HG03342 (cell line): ENCODE measurements around the gene OLFML2A.
"Not testable (repeated sequence)": the region's sequence is repeated elsewhere in the genome, so short reads cannot be mapped to it uniquely, and the experiment has no call there.

ENCODE experiments used
- ATAC-seq: cut with Tn5 transposase; IDR thresholded peaks from one replicate; pipeline ENCODE4 v1.9.1; 2021; ENCODE audit warnings: mild to moderate bottlenecking, moderate library complexity; ENCODE audit not compliant: unreplicated experiment

Gene OLFML2A

DNA sequence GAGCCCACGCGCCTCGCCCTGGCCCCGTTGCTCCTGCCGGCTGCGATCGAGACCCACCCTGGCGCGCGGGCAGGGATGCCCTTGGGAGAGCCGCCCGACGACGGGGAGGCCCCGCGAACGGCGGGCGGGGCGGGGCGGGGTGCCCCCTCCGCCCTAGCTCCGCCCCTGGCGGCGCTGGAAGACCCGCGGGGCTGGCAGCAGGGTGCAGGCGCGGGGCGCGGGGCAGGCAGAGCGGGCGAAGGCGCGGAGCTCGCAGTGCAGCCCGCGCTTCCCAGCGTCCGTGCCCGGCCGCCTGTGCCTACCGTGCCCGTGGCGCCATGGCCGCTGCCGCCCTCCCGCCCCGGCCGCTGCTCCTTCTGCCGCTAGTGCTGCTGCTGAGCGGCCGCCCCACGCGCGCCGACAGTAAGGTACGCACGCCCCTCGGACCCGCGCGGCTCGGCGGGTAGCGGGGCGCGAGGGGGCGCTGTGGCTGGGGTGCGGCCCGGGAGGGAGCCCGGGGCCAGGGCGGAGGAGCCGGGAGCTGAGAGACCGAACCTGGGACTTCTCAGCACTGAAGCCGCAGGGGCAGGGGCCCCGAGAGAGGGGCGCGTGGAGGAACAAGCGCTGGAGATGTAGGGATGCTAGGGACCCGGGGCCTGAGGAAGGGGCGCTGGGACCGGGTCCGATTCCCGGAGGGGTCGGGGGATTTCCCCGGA lies at the start of gene OLFML2A:
OLFML2A (plus strand) TSS at position 180 of the 695 bp plus-strand sequence; CDS start at position 318, 138 bp downstream.
- no peak for ATAC-seq

DNA sequence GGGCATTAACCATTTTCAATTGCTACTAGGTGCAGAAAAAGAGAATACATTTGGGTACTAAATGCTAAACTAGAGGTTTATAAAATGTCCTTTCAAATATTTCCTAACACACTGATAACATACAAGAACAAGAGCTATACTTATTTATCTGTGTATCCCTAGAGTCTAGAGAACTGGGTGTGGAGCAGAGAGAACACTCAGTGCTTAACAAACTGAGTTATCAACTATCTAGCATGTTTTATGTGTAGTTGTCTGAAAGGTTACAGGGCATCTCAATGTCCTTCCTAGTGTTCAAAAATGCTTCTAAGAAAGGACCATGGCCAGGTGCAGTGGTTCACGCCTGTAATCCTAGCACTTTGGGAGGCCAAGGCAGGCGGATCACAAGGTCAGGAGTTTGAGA lies 46.2 kb upstream of the OLFML2A start:
- ATAC-seq, result no peak

DNA sequence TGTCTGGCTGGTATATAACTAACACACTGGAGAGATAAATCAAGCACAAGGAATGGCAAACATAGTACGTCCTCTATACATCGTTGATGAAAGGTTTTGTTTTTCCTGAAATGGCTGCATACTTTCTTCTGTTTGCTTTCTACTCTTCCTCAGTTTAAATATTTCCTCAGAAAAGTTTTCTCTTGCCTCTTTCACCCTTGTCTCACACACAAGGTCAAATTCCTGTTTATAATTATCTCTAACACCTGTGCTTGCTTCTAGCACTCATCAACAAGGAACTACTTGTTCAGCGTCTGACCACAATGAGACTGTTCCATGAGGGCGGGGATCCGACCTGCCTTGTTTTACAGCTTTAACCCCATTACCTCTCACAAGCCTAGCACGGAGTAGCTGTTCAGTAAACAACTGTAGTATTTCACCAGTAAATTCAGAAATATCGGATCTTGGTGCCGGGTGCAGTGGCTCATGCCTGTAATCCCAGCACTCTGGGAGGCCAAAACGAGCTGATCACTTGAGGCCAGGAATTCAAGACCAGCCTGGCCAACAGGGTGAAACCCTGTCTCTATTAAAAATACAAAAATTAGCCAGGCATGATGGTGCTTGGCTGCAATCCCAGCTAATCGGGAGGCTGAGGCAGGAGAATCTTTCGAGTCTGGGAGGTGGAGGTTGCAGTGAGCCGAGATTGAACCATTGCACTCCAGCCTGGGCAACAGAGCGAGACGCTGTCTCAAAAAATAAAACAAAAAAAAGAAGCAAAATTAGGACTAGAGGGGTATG lies 42.8 kb upstream of the OLFML2A start:
- ATAC-seq, result no peak

DNA sequence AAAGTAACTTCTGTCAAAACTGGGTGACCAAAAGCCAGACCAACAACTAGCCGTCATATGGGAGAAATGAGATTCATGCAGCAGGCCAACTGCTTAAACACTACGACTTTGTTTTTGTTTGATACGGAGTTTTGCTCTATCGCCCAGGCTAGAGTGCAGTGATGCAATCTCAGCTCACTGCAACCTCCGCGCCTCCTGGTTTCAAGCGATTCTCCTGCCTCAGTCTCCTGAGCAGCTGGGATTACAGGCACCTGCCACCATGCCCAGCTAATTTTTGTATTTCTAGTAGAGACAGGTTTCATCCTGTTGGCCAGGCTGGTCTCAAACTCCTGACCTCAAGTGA lies 42.2 kb upstream of the OLFML2A start:
- ATAC-seq, result not testable (repeated sequence)

DNA sequence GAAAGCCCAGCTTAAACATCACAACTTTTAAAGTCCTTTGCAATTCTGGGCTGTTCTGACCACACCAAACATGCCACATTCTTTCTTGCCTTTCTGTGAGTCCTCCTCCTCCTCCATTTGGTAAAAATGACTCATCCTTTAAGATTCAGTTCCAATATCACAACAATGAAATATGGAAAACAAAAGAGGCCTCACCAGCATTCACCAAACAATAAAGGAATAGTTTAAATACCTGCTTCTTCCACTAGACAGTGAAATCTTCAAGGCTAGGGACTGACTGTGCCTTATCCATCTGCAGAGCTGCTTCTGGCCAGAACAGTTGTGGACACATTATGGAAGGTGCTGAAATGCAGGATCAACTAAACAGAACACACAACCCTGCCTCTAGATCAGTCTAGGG lies 41.8 kb upstream of the OLFML2A start:
- no peak for ATAC-seq

DNA sequence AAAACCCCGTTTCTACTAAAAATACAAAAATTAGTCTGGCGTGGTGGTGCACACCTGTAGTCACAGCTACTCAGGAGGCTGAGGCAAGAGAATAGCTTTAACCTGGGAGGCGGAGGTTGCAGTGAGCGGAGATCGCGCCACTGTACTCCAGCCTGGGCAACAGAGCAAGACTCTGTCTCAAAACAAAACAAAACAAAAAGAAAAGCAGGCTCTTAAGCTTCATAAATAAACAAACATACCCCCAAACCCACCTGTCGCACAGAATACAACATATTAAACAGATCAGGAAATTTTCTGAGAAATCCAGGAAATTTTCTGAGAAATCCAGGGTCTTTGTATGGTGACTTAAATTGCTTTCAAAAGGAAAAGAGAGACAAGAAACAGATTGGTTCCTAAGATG lies 38.9 kb upstream of the OLFML2A start:
- ATAC-seq, result not testable (repeated sequence)

DNA sequence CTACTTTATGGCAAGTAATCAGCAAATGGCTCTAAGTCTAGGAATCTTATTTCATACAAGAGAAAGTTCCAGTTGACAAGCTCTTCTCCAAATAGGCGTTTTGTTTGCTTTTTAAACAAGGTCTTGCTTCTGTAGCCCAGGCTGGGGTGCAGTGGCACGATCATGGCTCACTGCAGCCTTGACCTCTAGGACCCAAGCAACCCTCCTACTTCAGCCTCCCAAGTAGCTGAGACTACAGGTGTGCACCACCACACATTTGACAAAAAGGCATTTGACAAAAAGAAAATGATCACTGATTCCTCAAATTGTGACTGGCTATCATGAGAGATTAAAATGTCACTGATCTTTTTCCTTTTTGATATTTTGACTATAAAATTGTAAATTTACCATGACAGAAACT lies 37.6 kb upstream of the OLFML2A start:
- ATAC-seq, result no peak

DNA sequence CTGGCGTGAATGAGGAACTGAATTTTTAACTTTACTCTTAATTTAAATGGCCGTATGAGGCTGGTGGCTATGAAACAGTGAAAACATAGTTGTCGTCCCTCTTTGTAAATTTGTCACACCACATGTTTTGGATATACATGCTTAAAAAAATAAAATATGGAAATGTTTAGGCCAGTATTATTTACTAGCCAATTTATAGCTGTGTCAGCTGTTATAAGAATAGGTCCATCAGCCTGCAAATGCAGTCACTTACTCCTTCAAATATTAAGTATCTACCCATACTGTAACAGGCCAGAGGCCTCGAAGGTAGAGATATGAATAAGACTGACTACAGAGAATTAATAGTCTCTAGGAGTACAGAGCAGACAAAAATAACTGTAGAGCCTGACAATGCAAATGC lies 35.8 kb upstream of the OLFML2A start:
- ATAC-seq, result no peak

DNA sequence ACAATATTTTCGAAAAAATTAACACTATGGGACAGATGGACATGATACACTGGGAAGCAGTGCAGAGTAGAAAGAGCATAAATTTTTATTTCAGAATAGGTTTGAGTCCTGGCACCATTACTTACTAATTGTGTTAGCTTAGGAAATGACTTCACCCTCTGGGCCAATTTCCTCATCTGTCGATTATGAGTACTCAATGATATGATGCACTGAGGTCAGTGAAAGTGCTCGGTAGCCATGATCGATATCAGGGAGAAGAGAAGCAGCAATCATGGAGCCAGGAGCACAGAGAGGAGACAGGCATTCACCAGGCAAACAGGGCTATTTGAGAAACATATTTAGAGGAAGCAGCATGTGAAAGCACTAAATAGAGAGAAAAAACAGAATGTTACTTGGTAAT lies 35.3 kb upstream of the OLFML2A start:
- ATAC-seq, result no peak

DNA sequence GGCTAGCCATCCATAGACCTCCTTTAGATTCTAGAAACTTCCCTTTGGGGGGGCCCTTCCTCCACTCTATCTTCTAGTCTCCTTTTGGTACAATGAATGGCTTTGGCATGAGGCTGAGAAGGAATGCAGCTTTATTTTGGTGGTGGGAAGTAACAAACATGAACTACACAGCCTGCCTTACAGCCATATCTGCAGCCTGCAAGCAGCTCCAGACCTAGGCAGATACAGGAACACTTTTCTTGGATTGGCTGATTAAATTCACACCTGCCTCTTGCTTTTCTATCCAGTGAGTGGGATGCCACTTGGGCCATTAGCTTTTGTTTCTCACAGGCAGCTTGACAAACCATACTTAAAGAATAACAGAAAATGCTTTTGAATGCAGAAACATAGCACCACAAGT lies 34.0 kb upstream of the OLFML2A start:
- no peak for ATAC-seq

DNA sequence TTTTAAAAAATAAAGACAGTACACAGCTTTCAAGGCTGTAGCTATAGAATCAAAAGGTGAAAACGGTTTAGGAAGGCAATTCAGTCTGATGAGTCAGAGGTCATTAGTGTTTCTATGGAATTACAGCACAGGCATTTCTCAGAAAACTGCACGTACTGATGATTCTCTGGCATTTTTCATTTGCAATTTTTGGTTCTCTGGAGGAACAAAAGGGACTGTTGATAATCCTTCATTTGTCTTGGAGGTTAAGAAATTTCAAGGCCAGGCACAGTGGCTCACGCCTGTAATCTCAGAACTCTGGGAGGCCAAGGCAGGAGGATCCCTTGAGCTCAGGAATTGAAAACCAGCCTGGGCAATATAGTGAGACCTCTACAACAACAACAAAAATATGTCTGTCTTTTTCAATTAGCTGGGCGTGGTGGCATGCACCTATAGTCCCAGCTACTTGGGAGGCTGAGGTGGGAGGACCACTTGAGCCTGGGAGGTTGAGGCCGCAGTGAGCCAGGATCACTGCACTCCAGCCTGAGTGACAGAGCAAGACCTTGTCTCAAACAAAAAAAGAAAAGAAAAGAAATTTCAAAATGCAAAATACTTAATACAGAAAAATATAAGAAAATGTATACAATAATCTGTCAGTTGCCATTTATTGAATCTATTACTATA lies 33.1 kb upstream of the OLFML2A start:
- ATAC-seq, result no peak

DNA sequence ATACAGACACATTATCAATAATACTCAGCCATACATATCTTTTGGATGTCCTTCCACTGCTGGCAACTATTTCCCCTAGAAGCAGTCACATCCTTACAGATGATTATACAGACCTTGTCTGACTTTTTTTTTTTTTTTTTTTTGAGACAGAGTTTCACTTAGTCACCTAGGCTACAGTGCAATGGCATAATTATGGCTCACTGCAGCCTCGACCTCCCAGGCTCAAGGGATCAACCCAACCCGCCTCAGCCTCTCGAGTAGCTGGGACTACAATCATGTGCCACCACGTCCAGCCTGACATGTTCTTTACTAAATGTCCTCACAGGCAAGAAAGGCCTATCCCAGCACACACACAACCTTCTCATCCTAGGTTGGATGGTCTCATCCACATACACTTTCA lies 29.9 kb upstream of the OLFML2A start:
- ATAC-seq, result no peak

DNA sequence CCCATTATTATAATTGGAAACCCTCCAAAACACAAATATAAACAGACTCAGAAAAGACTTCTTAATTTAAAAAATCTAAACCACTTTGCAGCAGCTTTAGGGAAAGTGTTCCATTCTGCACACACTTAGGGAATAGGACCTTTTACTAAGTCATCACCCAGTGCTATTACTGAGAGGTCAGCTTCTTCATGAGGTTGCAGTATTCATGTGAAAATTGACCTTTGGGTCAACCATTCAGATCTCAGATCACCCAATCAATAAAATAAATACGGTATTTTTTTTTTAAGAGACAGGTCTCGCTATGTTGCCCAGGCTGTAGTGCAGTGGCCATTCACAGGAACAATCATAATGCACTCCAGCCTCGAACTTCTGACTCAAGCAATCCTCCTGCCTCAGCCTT lies 27.6 kb upstream of the OLFML2A start:
- ATAC-seq, result no peak

DNA sequence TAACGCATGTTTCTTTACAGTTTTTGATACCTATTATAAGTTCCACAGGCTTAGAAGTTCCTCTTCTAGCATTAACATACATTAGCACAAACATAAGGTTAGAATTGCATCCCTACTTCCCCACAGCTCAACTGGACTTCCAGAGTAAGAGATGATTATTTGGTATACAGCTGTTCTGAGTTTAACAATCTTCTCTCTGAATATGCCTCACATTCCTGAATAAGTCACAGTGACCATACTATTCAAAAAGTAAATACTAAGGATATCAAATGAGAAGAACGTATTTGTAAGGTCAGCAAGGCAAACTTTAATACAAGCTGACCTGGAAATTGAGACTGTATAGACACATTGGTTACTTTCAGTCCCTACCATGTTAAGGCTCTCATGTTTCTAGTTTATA lies 27.2 kb upstream of the OLFML2A start:
- ATAC-seq, result no peak

DNA sequence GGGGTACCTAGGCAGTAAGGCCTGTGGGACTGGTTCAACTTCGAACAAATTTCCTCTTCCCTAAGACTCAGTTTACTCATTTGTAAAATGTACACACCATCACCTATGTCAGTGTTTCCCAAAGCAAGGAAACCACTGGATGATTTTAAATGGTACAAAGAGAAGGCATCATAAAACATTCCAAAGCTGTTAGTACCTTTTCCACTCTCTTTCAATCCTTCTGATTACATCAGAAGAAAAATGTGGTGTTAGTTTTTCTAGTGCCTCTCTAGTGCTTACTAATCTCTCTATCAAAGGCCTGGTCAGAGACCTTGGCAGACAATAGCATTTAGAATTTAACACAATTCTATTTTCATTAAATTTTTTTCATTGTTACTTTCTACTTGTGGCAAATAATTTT lies 24.0 kb upstream of the OLFML2A start:
- ATAC-seq, result no peak

DNA sequence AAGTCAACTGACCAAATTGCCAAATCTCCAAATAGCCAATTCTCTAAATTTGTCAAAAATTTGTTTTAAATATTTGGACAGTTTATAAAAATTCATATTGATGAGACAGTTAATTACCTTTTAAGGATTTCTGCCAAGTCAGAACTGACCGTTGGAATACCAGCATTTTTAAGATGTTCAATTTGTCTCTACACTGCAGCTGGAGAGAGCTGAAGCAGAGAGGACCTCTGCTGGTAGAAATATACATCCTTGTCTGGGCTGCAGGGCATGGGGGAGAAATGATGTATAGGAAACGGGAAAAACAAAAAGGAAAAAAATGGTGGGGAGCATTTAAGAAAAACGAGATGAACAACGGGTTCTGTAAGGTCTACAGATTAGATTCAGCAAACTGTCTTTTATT lies 22.6 kb upstream of the OLFML2A start:
- no peak for ATAC-seq

DNA sequence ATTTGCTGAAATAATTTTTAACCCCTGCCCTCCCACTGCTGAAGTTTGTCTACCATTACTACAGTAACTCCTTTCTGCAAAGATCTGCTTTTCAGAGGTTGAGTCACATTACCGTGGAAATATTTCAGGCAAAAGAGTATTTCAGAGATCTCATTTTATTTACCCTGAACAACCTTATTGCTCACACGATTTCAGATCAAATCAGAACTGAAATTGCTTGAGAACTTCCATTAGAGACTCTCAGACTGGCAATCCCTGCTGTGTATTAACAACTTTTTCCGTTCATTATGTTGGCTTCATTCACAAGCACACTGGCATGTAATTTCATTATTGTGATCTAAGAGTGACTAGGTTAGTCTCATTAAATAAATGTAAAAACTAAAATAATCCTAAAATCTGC lies 21.9 kb upstream of the OLFML2A start:
- ATAC-seq, result no peak

DNA sequence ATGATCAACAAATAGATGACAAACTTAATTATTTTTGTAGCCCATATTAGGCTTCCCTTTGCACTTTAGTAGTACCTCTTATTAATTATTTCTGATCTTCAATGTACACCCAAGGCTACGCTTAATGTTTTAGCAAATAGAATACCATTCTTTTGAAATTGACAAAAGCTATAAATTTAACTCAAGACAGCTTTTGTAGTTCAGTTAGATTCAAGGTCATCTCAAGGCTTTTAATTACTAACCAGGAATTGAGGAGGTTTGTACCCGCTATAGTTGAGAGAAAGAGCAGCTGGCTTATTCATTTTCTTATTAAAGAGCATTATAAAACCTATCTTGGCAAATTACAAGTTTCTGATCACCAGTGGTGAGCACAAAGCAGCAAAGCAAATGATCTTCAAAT lies 20.9 kb upstream of the OLFML2A start:
- ATAC-seq, result no peak

DNA sequence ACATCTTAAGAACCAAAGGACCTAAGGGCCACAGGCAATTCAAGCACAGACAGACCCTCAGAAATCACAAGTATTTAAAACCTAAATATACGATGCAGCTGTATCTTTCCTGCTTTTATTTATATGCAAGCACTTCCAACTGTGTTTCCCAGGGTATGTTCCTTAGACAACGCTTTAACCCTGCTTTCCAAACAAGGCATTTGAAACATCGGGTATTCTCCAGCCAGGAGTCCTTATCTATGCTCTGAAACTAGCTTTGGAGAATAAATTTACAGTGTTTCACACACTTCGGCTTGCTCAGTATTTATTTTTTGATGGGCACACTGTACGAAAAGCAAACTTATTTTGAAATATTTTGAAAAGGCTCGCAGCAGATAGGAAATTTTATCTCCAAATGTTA lies 19.3 kb upstream of the OLFML2A start:
- no peak for ATAC-seq

DNA sequence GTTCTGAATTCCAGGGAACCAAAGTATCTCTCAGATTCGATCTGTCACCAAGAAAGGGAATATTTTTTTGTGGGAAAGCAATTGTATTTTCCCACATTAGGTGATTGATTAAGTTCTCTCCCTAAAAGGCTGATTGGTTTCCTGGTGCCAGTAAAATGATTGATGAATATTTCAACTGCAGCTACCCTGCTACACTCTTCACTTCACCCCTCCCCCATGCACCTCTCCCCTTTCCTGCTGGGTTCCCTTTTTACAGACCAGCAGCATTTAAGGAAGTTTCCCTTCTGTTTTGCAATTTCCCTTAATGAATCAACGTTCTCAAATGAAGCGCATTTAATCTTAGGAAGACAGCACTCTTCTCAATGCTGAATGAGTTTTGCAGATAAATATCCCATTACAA lies 18.9 kb upstream of the OLFML2A start:
- no peak for ATAC-seq

DNA sequence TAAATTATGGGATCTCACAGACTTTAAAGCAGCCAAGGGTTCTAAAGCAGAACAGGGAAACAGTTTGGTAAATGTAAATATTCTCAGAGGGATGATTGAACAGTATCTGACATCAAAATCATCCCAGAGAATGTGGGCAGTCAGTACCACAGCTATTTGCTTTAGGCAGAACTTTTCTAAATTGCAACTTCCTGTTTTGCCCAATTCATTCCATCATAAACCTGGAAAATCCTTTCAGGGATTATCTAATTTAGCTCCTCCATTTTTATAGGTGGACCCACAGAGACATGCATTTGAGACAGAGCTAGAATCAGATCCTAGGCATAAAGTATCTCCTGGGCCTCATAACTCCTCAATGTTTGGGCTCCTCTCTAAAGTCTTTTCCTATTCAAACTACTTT lies 18.2 kb upstream of the OLFML2A start:
- no peak for ATAC-seq

DNA sequence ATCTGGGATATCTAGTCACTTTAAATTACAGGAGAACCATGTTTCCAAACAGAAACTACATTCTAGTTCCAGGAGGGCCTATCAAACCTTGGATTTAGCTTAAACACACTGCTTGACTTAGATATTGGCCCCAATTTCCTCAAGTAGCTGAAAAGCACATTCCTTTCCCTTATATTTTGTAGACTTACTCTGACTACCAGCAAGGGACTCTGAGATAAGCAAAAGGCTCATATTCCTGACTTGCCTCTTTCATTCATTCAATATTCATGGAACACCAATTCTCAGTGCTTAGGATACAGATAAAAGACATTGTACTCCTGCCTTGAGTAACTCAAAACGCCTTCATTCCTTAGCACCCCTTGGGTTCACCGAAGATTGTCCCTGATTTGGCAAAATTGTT lies 17.6 kb upstream of the OLFML2A start:
- ATAC-seq, result no peak
